H9 (cell line): ENCODE measurements around the gene ZNF292. TPM values are rescaled to one million over a fixed set of nuclear protein-coding genes. Genes with fewer than 3 reads are reported as not detected.

Experiments used
- DNase-seq: peaks from one replicate; pipeline ENCODE4 v3.0.0-alpha.2; 2017
- H2AFZ ChIP-seq: one replicate; pipeline ENCODE4 v1.6.1; 2013; ENCODE audit warnings: mild to moderate bottlenecking, low read length, control low read depth, moderate library complexity
- H2AK5ac ChIP-seq: 2 replicates; pipeline ENCODE4 v1.6.1; 2013; ENCODE audit warnings: low read length, control low read depth, mixed read lengths; ENCODE audit not compliant: insufficient read length
- H2BK120ac ChIP-seq: one replicate; pipeline ENCODE4 v1.6.1; 2013; ENCODE audit warnings: low read depth, mild to moderate bottlenecking, low read length, control low read depth, inconsistent platforms; ENCODE audit not compliant: poor library complexity, severe bottlenecking
- H2BK12ac ChIP-seq: 2 replicates; pipeline ENCODE4 v1.6.1; 2013; ENCODE audit warnings: low read length, control low read depth, mixed read lengths, low read depth; ENCODE audit not compliant: insufficient read length
- H2BK15ac ChIP-seq: 2 replicates; pipeline ENCODE4 v1.6.1; 2013; ENCODE audit warnings: low read depth, low read length, control low read depth
- H2BK20ac ChIP-seq: one replicate; pipeline ENCODE4 v1.6.1; 2013; ENCODE audit warnings: low read depth, mild to moderate bottlenecking, low read length, control low read depth, inconsistent platforms; ENCODE audit not compliant: poor library complexity, severe bottlenecking
- H2BK5ac ChIP-seq: 2 replicates; pipeline ENCODE4 v1.6.1; 2013; ENCODE audit warnings: low read length, control low read depth, mixed read lengths; ENCODE audit not compliant: insufficient read length
- H3K14ac ChIP-seq: 2 replicates; pipeline ENCODE4 v1.6.1; 2013; ENCODE audit warnings: low read length, control low read depth; ENCODE audit not compliant: insufficient read depth
- H3K18ac ChIP-seq: 2 replicates; pipeline ENCODE4 v1.6.1; 2013; ENCODE audit warnings: low read depth, mild to moderate bottlenecking, mixed read lengths, low read length, control low read depth; ENCODE audit not compliant: insufficient read length
- H3K23ac ChIP-seq: 2 replicates; pipeline ENCODE4 v1.6.1; 2013; ENCODE audit warnings: low read length, control low read depth, mixed read lengths, low read depth; ENCODE audit not compliant: insufficient read length
- H3K23me2 ChIP-seq: 2 replicates; pipeline ENCODE4 v1.6.1; 2013; ENCODE audit warnings: low read depth, mild to moderate bottlenecking, mixed read lengths, low read length, control low read depth; ENCODE audit not compliant: insufficient read length, poor library complexity, severe bottlenecking
- H3K27ac ChIP-seq: 2 replicates; pipeline ENCODE4 v1.5.1; 2013; ENCODE audit warnings: low read length, control low read depth, mixed read lengths, low read depth; ENCODE audit not compliant: insufficient read length
- H3K27me3 ChIP-seq: 2 replicates; pipeline ENCODE4 v1.6.1; 2013; ENCODE audit warnings: low read length, control low read depth, inconsistent platforms; ENCODE audit not compliant: insufficient read depth
- H3K4ac ChIP-seq: 2 replicates; pipeline ENCODE4 v1.6.1; 2013; ENCODE audit warnings: low read depth, mild to moderate bottlenecking, control low read depth, inconsistent platforms, low read length, moderate library complexity
- H3K4me1 ChIP-seq: 2 replicates; pipeline ENCODE4 v1.6.1; 2013; ENCODE audit warnings: low read length, control low read depth, inconsistent platforms; ENCODE audit not compliant: insufficient read depth
- H3K4me2 ChIP-seq: 2 replicates; pipeline ENCODE4 v1.6.1; 2013; ENCODE audit warnings: low read length, control low read depth, mixed read lengths; ENCODE audit not compliant: insufficient read length, insufficient read depth
- H3K56ac ChIP-seq: 2 replicates; pipeline ENCODE4 v1.6.1; 2013; ENCODE audit warnings: low read depth, mild to moderate bottlenecking, mixed read lengths, low read length, control low read depth; ENCODE audit not compliant: insufficient read length
- H3K79me1 ChIP-seq: 2 replicates; pipeline ENCODE4 v1.6.1; 2013; ENCODE audit warnings: low read depth, mild to moderate bottlenecking, moderate library complexity, low read length, control low read depth, inconsistent platforms; ENCODE audit not compliant: insufficient read depth, poor library complexity, severe bottlenecking
- H3K79me2 ChIP-seq: 2 replicates; pipeline ENCODE4 v1.6.1; 2013; ENCODE audit warnings: low read length, control low read depth, inconsistent platforms; ENCODE audit not compliant: insufficient read depth
- H3K9ac ChIP-seq: 2 replicates; pipeline ENCODE4 v1.6.1; 2013; ENCODE audit warnings: low read length, control low read depth, mixed read lengths; ENCODE audit not compliant: insufficient read length; ENCODE audit errors: extremely low read depth
- H3K9me3 ChIP-seq: one replicate; pipeline ENCODE4 v1.6.1; 2013; ENCODE audit warnings: low read depth, low read length, inconsistent platforms; ENCODE audit not compliant: control insufficient read depth
- H3T11ph ChIP-seq: one replicate; pipeline ENCODE4 v1.6.1; 2013; ENCODE audit warnings: mild to moderate bottlenecking, low read length, control low read depth, inconsistent platforms
- H4K20me1 ChIP-seq: one replicate; pipeline ENCODE4 v1.6.1; 2013; ENCODE audit not compliant: control insufficient read depth, insufficient read length, insufficient read depth
- H4K5ac ChIP-seq: 2 replicates; pipeline ENCODE4 v1.6.1; 2013; ENCODE audit warnings: low read depth, mild to moderate bottlenecking, mixed read lengths, low read length, control low read depth; ENCODE audit not compliant: insufficient read length
- H4K8ac ChIP-seq: replicated peaks from 2 replicates; pipeline ENCODE4 v1.6.1; 2013; ENCODE audit warnings: low read length, control low read depth, mixed read lengths, low read depth; ENCODE audit not compliant: insufficient read length
- H4K91ac ChIP-seq: 2 replicates; pipeline ENCODE4 v1.6.1; 2013; ENCODE audit warnings: low read depth, mild to moderate bottlenecking, moderate library complexity, mixed read lengths, low read length, control low read depth; ENCODE audit not compliant: insufficient read length
- H3K27ac Mint-ChIP-seq, 3 experiments: 2 replicates in 2 of 3; 3 replicates in 1 of 3; pipeline ENCODE4 v1.8.0; 2020 to 2021; ENCODE audit warnings: mixed read lengths in 3 of 3, mild to moderate bottlenecking in 1 of 3, moderate library complexity in 1 of 3
- H3K27me3 Mint-ChIP-seq: 2 replicates; pipeline ENCODE4 v1.8.0; 2021; ENCODE audit warnings: low read depth, mild to moderate bottlenecking, moderate library complexity, mixed read lengths
- H3K36me3 Mint-ChIP-seq, 3 experiments: 2 replicates in 2 of 3; 3 replicates in 1 of 3; pipeline ENCODE4 v1.8.0; 2020 to 2021; ENCODE audit warnings: low read depth in 3 of 3, mixed read lengths in 3 of 3; ENCODE audit not compliant: insufficient read depth in 1 of 3
- H3K4me1 Mint-ChIP-seq, 2 experiments: 2 replicates each; pipeline ENCODE4 v1.8.0; 2020; ENCODE audit warnings: mixed read lengths in 2 of 2
- H3K4me3 Mint-ChIP-seq, 2 experiments: 2 replicates in 1 of 2; 3 replicates in 1 of 2; pipeline ENCODE4 v1.8.0; 2020 to 2021; ENCODE audit warnings: mild to moderate bottlenecking in 2 of 2, mixed read lengths in 2 of 2, moderate library complexity in 1 of 2
- H3K9me3 Mint-ChIP-seq, 2 experiments: 2 replicates in 1 of 2; 3 replicates in 1 of 2; pipeline ENCODE4 v1.8.0; 2020; ENCODE audit warnings: mild to moderate bottlenecking in 2 of 2, mixed read lengths in 2 of 2, moderate library complexity in 1 of 2
- WGBS: extraction: QIAGEN DNeasy Blood & Tissue Kit; methylation state at CpG from one replicate; pipeline ENCODE4 v1.1.7; 2013; ENCODE audit warnings: missing lambda C conversion rate, low lambda C conversion rate, mixed read lengths; ENCODE audit not compliant: insufficient read length; ENCODE audit errors: extremely low coverage; 5-methylcytosine and 5-hydroxymethylcytosine counted together
- total RNA-seq: library from RNA; stranded (reverse); gene quantifications from 2 replicates; pipeline ENCODE4 v1.2.1, GENCODE V29; 2021
- TF ChIP-seq, protein P1 (sequence below): fragments of 200-600 bp; sonication (generic); conservative IDR thresholded peaks from 3 replicates; pipeline ENCODE4 v1.8.0; 2021; ENCODE audit warnings: antibody characterized with exemption, mild to moderate bottlenecking

Gene ZNF292
- total RNA-seq, 1 experiment from 2014 or later: 38.7 TPM

DNA sequence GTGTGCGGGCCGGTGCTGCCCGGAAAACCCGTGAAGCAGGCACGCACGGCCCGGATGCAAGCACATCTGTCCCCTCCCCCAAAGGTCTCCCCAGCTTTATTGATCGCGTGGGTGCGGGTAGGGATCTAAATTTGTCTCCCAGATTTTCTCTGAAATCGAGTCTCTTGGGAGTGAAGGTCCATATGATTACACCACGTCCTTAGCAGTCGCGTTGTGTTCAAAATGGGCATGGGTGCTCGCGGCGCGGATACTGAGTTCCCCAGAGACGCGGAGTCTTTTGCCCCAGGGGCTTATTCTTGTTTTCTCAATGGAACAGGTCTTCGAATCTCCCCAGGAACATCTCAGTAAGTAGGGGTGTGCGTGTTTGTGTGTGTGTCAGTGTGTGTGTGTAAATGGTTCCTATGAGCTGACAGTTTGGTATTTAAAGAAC, 2.8 kb upstream of the ZNF292 start:
- Histone ChIP-seq H3K18ac (peak overlapping the region; percentile 85), H2AFZ (peak overlapping the region; percentile 54), H3K27me3 (peaks cover 3% of the 10 kb centered on the region; the same call in 1 of the 2 replicates), H2BK20ac (no peak overlapping the region), H3K9me3 (no peaks in the 10 kb centered on the region), H3K79me2 (peaks cover 14% of the 10 kb centered on the region; the same call in 1 of the 2 replicates), H3K4me1 (no peaks in the 10 kb centered on the region), H3K9ac (peak overlapping the region; percentile 36), H3K27ac (no peak overlapping the region), H2BK15ac (no peak overlapping the region), H4K20me1 (no peaks in the 10 kb centered on the region), H3K79me1 (no peaks in the 10 kb centered on the region), H4K8ac (no peak overlapping the region), H2BK12ac (no peak overlapping the region), H2AK5ac (no peak overlapping the region), H3K14ac (peak overlapping the region; percentile 39; the same call in 1 of the 2 replicates), H3K23me2 (peaks cover 30% of the 10 kb centered on the region), H3K56ac (no peak overlapping the region), H3K4ac (no peak overlapping the region), H4K5ac (no peak overlapping the region), H4K91ac (no peak overlapping the region), H2BK120ac (no peak overlapping the region), H3K4me2 (peak overlapping the region; percentile 79), H3K23ac (no peak overlapping the region), H3T11ph (no peak overlapping the region), H2BK5ac (no peak overlapping the region)
- no peak for DNase-seq
- WGBS: no CpG with 5 or more reads among the region's 22 CpGs
- 0 out of 5 replicates have a peak, but pooled peaks cover 0 to 2% of the 10 kb centered on the region in 2 experiments for H3K9me3 Mint-ChIP-seq
- TF ChIP-seq, protein P1, sequence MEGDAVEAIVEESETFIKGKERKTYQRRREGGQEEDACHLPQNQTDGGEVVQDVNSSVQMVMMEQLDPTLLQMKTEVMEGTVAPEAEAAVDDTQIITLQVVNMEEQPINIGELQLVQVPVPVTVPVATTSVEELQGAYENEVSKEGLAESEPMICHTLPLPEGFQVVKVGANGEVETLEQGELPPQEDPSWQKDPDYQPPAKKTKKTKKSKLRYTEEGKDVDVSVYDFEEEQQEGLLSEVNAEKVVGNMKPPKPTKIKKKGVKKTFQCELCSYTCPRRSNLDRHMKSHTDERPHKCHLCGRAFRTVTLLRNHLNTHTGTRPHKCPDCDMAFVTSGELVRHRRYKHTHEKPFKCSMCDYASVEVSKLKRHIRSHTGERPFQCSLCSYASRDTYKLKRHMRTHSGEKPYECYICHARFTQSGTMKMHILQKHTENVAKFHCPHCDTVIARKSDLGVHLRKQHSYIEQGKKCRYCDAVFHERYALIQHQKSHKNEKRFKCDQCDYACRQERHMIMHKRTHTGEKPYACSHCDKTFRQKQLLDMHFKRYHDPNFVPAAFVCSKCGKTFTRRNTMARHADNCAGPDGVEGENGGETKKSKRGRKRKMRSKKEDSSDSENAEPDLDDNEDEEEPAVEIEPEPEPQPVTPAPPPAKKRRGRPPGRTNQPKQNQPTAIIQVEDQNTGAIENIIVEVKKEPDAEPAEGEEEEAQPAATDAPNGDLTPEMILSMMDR: no peak
- peaks cover 0 to 12% (median 9%) of the 10 kb centered on the region in 3 experiments; a peak in 4 of 7 replicates for H3K36me3 Mint-ChIP-seq
- peak overlapping the region; percentile 75 to 81 for H3K4me3 Mint-ChIP-seq
- H3K27me3 Mint-ChIP-seq: peaks cover 19% of the 10 kb centered on the region
- peaks cover 33 to 34% of the 10 kb centered on the region in 2 experiments for H3K4me1 Mint-ChIP-seq
- peak overlapping the region in 1 of 3 experiments; percentile 39; a peak in 2 of 7 replicates for H3K27ac Mint-ChIP-seq
